Trophoblast cell (in vitro differentiated cells and primary cell): Measurements from ENCODE around the gene CENPU.

Source experiments
- DNase-seq, 2 donors: peaks; one replicate each; pipeline ENCODE4 v3.0.0-alpha.2; 2016
- H2AFZ ChIP-seq: 2 replicates; pipeline ENCODE4 v1.6.1; 2013; ENCODE audit warnings: low read length, moderate library complexity, mild to moderate bottlenecking; ENCODE audit not compliant: insufficient read depth, poor library complexity
- H2AK5ac ChIP-seq: 2 replicates; pipeline ENCODE4 v1.6.1; 2013; ENCODE audit warnings: mild to moderate bottlenecking, low read length
- H2BK120ac ChIP-seq: 2 replicates; pipeline ENCODE4 v1.6.1; 2013; ENCODE audit warnings: low read length, mild to moderate bottlenecking, moderate library complexity; ENCODE audit not compliant: insufficient read depth, poor library complexity
- H2BK12ac ChIP-seq: 2 replicates; pipeline ENCODE4 v1.6.1; 2013; ENCODE audit warnings: mild to moderate bottlenecking, low read length, moderate library complexity
- H2BK5ac ChIP-seq: 2 replicates; pipeline ENCODE4 v1.6.1; 2013; ENCODE audit warnings: low read length, low read depth, moderate library complexity, mild to moderate bottlenecking; ENCODE audit not compliant: poor library complexity
- H3K14ac ChIP-seq: 2 replicates; pipeline ENCODE4 v1.6.1; 2013; ENCODE audit warnings: mild to moderate bottlenecking, low read length
- H3K18ac ChIP-seq: 2 replicates; pipeline ENCODE4 v1.6.1; 2013; ENCODE audit warnings: mild to moderate bottlenecking, low read length
- H3K23ac ChIP-seq: 2 replicates; pipeline ENCODE4 v1.6.1; 2013; ENCODE audit warnings: low read length
- H3K27ac ChIP-seq: 2 replicates; pipeline ENCODE4 v1.5.1; 2013; ENCODE audit warnings: low read depth, mild to moderate bottlenecking, inconsistent platforms, low read length, moderate library complexity
- H3K27me3 ChIP-seq: 2 replicates; pipeline ENCODE4 v1.6.1; 2013; ENCODE audit warnings: inconsistent platforms, mild to moderate bottlenecking, low read length, moderate library complexity; ENCODE audit not compliant: insufficient read depth
- H3K36me3 ChIP-seq, 2 experiments: 1 replicate in 1 of 2; 2 replicates in 1 of 2; pipeline ENCODE4 v1.6.1; 2013; ENCODE audit warnings: low read length in 2 of 2, mild to moderate bottlenecking in 2 of 2, moderate library complexity in 1 of 2; ENCODE audit not compliant: insufficient read depth in 2 of 2, control insufficient read depth in 1 of 2
- H3K4ac ChIP-seq: 2 replicates; pipeline ENCODE4 v1.6.1; 2013; ENCODE audit warnings: low read depth, mild to moderate bottlenecking, low read length, moderate library complexity
- H3K4me1 ChIP-seq, 2 experiments: 1 replicate in 1 of 2; 2 replicates in 1 of 2; pipeline ENCODE4 v1.6.1; 2013; ENCODE audit warnings: low read length in 2 of 2, mild to moderate bottlenecking in 2 of 2, moderate library complexity in 1 of 2; ENCODE audit not compliant: insufficient read depth in 2 of 2, control insufficient read depth in 1 of 2
- H3K4me2 ChIP-seq: 2 replicates; pipeline ENCODE4 v1.6.1; 2013; ENCODE audit warnings: inconsistent platforms, mild to moderate bottlenecking, low read length, moderate library complexity
- H3K4me3 ChIP-seq: 2 replicates; pipeline ENCODE4 v1.5.1; 2013; ENCODE audit warnings: mild to moderate bottlenecking, low read depth, low read length, inconsistent platforms
- H3K79me1 ChIP-seq: one replicate; pipeline ENCODE4 v1.6.1; 2013; ENCODE audit warnings: low read length
- H3K79me2 ChIP-seq: 2 replicates; pipeline ENCODE4 v1.6.1; 2013; ENCODE audit warnings: low read length, mild to moderate bottlenecking; ENCODE audit not compliant: control insufficient read depth, insufficient read depth, poor library complexity
- H3K9ac ChIP-seq: 2 replicates; pipeline ENCODE4 v1.6.1; 2013; ENCODE audit warnings: mild to moderate bottlenecking, low read length
- H3K9me3 ChIP-seq: 2 replicates; pipeline ENCODE4 v1.6.1; 2013; ENCODE audit warnings: low read depth, mild to moderate bottlenecking, control low read depth, inconsistent platforms, low read length; ENCODE audit not compliant: insufficient read depth
- H4K12ac ChIP-seq: 2 replicates; pipeline ENCODE4 v1.6.1; 2013; ENCODE audit warnings: low read depth, mild to moderate bottlenecking, low read length, moderate library complexity
- H4K8ac ChIP-seq: 2 replicates; pipeline ENCODE4 v1.6.1; 2013; ENCODE audit warnings: low read depth, mild to moderate bottlenecking, low read length, moderate library complexity
- H4K91ac ChIP-seq: one replicate; pipeline ENCODE4 v1.6.1; 2013; ENCODE audit warnings: low read depth, mild to moderate bottlenecking, low read length, moderate library complexity
- WGBS: extraction: QIAGEN DNeasy Blood & Tissue Kit; methylation state at CpG from one replicate; pipeline ENCODE4 v1.1.7; 2013; ENCODE audit warnings: missing lambda C conversion rate; ENCODE audit not compliant: insufficient read length, insufficient coverage; ENCODE audit errors: extremely low coverage; 5-methylcytosine and 5-hydroxymethylcytosine counted together

Gene CENPU

DNA sequence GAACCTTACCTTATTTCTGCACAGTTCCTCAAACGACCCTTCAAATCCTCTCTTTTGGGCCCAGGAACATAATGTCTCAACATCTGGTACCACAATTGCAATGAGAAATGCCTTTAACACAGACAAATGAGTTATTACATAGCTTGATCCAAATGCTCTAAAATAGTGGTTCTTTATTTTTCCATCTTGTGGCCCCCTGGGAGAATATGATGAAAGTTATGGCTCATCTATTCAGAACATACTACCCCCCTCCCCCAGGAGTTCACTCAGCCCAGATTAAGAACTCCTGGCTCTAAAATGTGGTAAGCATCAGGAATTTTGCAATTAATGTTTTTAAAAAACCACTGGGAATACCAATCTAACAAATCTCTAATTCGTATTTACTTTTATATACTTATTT lies 23.9 kb upstream of the CENPU start:
- Histone ChIP-seq H3K4ac (no peak overlapping the region), H3K4me1 (peaks cover 6% of the 10 kb centered on the region in 2 experiments), H3K79me2 (no peaks in the 10 kb centered on the region), H2AFZ (no peak overlapping the region), H4K91ac (no peak overlapping the region), H3K4me3 (no peak overlapping the region), H2BK120ac (no peak overlapping the region), H3K14ac (no peak overlapping the region), H3K18ac (no peak overlapping the region), H2AK5ac (no peak overlapping the region), H3K27me3 (no peaks in the 10 kb centered on the region), H2BK5ac (no peak overlapping the region), H4K8ac (no peak overlapping the region), H3K79me1 (no peaks in the 10 kb centered on the region), H2BK12ac (no peak overlapping the region), H3K27ac (no peak overlapping the region), H3K9me3 (no peaks in the 10 kb centered on the region), H3K36me3 (no peaks in the 10 kb centered on the region), H4K12ac (no peak overlapping the region), H3K9ac (no peak overlapping the region), H3K23ac (no peak overlapping the region), H3K4me2 (no peak overlapping the region)
- WGBS = 100% methylated on average over 1 of the region's 2 CpGs
- no peak for DNase-seq

DNA sequence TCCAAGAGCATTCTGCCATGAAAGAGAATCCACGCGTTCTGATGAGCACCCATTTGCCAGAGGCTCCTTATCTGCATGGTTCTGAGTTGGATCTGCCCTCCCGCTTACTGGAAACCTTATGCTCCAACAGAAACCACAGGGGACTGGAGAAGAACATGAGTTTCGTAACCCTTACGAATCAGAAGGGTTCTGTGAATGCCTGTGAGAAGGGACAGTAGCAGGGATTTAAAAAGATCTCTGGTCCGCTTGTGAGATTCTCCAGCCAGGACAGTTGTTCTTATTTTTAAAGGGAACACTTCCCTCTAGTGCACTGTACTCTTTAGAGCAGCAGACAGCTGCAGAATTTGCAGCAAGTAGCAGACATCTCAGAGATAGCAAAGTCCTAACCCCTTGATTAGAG lies 22.5 kb upstream of the CENPU start:
- no peak overlapping the region for H2AK5ac ChIP-seq
- H3K4ac ChIP-seq = no peak overlapping the region
- H3K4me2 ChIP-seq = no peak overlapping the region
- no peak overlapping the region for H4K8ac ChIP-seq
- no peak overlapping the region for H2BK120ac ChIP-seq
- H3K27ac ChIP-seq = no peak overlapping the region
- no peak overlapping the region for H3K4me3 ChIP-seq
- no peaks in the 10 kb centered on the region for H3K27me3 ChIP-seq
- H3K4me1 ChIP-seq = peaks cover 7 to 8% of the 10 kb centered on the region in 2 experiments
- no peak overlapping the region for H2BK5ac ChIP-seq
- H3K9me3 ChIP-seq = no peaks in the 10 kb centered on the region
- no peak overlapping the region for H4K12ac ChIP-seq
- H3K9ac ChIP-seq = no peak overlapping the region
- H2AFZ ChIP-seq = no peak overlapping the region
- H3K23ac ChIP-seq = no peak overlapping the region
- no peaks in the 10 kb centered on the region for H3K79me1 ChIP-seq
- no peak overlapping the region for H3K18ac ChIP-seq
- H3K79me2 ChIP-seq = no peaks in the 10 kb centered on the region
- H4K91ac ChIP-seq = no peak overlapping the region
- DNase-seq = no peak
- no CpG with 5 or more reads among the region's 6 CpGs for WGBS
- H3K36me3 ChIP-seq = no peaks in the 10 kb centered on the region
- no peak overlapping the region for H2BK12ac ChIP-seq
- no peak overlapping the region for H3K14ac ChIP-seq

DNA sequence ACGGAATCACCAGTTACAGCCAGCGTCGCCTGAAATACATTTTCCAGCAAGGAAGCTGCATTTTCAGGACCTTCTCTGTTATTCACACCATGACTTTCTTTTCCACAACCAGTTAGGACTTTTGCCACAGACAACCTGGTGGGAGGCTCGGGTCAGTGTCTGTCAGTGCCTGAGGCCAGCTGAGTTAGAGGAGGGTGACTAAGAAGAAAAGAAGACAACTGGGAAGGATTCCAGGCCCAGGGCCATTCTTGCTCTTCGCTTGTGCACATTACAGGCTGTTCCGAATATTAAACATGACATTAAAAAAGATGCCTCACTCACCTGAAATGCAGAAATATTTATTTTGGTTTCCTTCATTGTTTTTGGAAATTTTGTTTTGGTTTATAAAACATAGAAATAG lies 21.4 kb upstream of the CENPU start:
- no peak overlapping the region for H2AK5ac ChIP-seq
- H3K36me3 ChIP-seq = no peaks in the 10 kb centered on the region
- peaks cover 17 to 18% of the 10 kb centered on the region in 2 experiments for H3K4me1 ChIP-seq
- WGBS = no CpG with 5 or more reads among the region's 6 CpGs
- H3K18ac ChIP-seq = no peak overlapping the region
- H2BK5ac ChIP-seq = no peak overlapping the region
- no peak overlapping the region for H2AFZ ChIP-seq
- no peak overlapping the region for H3K9ac ChIP-seq
- H3K23ac ChIP-seq = no peak overlapping the region
- no peak overlapping the region for H4K91ac ChIP-seq
- H3K4me3 ChIP-seq = no peak overlapping the region
- no peak overlapping the region for H3K14ac ChIP-seq
- no peak overlapping the region for H2BK120ac ChIP-seq
- no peak overlapping the region for H4K12ac ChIP-seq
- no peaks in the 10 kb centered on the region for H3K9me3 ChIP-seq
- H4K8ac ChIP-seq = no peak overlapping the region
- H3K4me2 ChIP-seq = no peak overlapping the region
- H3K4ac ChIP-seq = no peak overlapping the region
- H3K27me3 ChIP-seq = no peaks in the 10 kb centered on the region
- H3K79me2 ChIP-seq = no peaks in the 10 kb centered on the region
- H3K79me1 ChIP-seq = peaks cover 4% of the 10 kb centered on the region
- no peak overlapping the region for H2BK12ac ChIP-seq
- H3K27ac ChIP-seq = peak overlapping the region; percentile 65
- DNase-seq = peak; percentile 52 to 54

DNA sequence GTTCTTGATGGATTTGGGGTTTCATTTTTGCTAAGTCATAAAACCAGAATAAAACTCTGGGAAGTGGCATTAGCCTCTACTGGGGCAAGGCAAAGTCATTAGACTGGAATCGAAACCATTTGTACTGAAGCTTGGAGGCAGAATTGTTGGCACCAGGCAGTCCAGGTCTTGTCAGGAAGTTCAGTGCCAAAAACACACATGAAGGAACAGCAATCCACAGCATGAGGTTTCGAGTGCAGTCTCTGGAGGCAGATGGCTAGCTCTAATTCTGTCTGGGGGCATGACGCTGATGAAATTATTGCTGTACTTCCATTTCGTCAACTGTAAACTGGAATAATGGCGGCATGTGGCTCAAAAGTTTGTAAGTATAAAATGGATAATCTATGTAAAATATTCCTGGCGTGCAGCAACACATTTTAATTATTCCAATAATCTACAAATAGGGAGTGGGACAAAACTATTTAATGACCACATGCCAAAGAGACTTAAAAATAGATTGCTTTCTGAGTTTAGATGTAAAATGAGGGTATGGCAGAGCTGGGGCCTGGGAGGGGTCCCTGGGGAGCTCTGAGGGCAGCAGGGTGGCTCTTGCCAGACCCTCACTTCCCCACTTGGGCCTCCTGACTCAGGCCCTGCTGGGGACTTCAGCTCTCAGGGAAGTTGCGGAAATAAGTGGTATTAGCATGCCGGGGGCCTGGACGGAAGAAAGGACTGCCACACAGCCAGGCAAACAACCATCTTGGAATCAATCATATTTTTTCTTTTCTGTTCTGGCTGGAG lies 18.8 kb upstream of the CENPU start:
- H2BK120ac ChIP-seq = peak overlapping the region; percentile 27
- DNase-seq = no peak
- peak overlapping the region; percentile 9 for H2BK5ac ChIP-seq
- H3K79me2 ChIP-seq = peaks cover 1% of the 10 kb centered on the region
- no peak overlapping the region for H4K8ac ChIP-seq
- H3K18ac ChIP-seq = no peak overlapping the region
- H3K23ac ChIP-seq = no peak overlapping the region
- no peak overlapping the region for H3K27ac ChIP-seq
- H2AFZ ChIP-seq = no peak overlapping the region
- no peak overlapping the region for H3K9ac ChIP-seq
- H4K91ac ChIP-seq = peak overlapping the region; percentile 3
- WGBS = no CpG with 5 or more reads among the region's 9 CpGs
- H2BK12ac ChIP-seq = peak overlapping the region; percentile 36
- no peaks in the 10 kb centered on the region for H3K27me3 ChIP-seq
- no peak overlapping the region for H3K4ac ChIP-seq
- no peak overlapping the region for H3K4me2 ChIP-seq
- H3K9me3 ChIP-seq = no peaks in the 10 kb centered on the region
- H4K12ac ChIP-seq = no peak overlapping the region
- H3K4me1 ChIP-seq = peaks cover 26 to 32% of the 10 kb centered on the region in 2 experiments
- H3K79me1 ChIP-seq = peaks cover 13% of the 10 kb centered on the region
- H2AK5ac ChIP-seq = no peak overlapping the region
- H3K4me3 ChIP-seq = no peak overlapping the region
- no peak overlapping the region for H3K14ac ChIP-seq
- no peaks in the 10 kb centered on the region for H3K36me3 ChIP-seq
